ENCODE results near the gene DLG2.

DLG2 gene

DNA sequence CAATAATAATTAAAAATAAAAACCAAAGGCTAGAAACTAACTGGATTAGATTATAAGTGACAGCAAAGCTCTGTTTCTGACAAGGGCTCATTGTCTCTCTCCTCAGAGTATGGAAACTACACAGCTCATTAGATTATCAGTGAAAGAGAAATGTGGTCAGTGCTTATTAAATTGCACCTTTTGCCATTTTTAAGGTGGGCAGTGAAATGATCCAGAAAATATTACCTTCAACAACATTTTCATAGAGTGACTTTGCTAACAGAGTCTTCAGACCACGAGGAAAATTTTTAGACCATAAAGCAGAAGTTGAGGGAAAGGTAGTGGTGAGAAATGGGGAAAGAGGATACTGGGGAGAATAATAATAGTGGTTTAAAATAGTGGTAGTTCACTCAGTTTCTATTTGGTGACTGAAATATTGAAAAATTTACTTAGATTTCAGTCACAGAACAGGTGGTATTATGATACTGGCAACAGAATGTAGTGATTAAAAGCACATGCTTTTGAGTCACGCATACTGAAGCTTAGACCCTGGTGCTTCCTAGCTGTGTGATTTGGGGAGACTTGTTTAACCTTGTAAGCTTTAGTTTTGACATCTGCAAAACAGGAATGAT lies 1657.0 kb downstream of the DLG2 start:
- no peak for TF ChIP-seq ZFX (IDR thresholded peaks at IDR 0.05; ENCODE audit: borderline replicate concordance)
- TF ChIP-seq, protein P1, sequence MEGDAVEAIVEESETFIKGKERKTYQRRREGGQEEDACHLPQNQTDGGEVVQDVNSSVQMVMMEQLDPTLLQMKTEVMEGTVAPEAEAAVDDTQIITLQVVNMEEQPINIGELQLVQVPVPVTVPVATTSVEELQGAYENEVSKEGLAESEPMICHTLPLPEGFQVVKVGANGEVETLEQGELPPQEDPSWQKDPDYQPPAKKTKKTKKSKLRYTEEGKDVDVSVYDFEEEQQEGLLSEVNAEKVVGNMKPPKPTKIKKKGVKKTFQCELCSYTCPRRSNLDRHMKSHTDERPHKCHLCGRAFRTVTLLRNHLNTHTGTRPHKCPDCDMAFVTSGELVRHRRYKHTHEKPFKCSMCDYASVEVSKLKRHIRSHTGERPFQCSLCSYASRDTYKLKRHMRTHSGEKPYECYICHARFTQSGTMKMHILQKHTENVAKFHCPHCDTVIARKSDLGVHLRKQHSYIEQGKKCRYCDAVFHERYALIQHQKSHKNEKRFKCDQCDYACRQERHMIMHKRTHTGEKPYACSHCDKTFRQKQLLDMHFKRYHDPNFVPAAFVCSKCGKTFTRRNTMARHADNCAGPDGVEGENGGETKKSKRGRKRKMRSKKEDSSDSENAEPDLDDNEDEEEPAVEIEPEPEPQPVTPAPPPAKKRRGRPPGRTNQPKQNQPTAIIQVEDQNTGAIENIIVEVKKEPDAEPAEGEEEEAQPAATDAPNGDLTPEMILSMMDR (IDR thresholded peaks at IDR 0.05) = no peak
- H3K27ac ChIP-seq = no peak overlapping the region

DNA sequence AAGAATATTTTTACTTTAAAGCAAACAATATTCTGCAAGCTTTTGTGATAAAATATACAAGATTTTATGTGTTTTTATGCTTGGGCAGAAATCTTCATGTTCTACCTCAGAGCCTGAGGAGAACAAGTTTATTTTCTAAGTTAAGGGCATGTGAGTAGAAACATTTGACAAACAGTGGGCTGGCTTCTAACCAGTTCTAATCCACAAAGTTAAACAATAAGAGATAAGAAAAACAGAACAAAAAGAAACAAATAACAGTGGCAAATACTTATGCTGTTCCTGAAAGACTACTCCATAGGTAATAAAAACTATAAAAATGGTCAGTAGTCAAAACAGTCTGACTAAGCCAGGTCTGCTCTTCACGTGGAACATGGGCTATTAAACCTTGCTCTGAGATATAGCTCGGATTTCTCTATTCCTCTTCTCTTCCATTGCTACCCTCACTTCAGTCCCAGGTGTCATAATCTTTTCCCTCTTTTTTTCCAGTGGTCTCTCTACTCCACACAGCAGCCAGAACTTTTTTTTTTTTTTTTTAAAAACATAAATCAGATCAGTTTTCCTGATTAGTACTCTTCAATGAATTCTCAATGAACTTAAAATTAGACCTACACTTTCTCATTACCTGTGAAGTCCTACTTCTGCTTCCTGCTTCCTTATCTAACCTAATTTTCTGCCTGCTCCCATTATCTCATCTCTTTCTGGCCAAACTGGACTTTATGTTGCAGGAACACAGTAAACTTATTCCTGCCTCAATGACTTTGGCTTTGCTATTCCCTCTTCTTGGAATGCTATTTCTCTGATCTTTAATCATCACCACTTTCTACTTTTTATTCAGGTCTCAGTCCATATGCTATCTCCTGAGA lies 1669.9 kb downstream of the DLG2 start:
- TF ChIP-seq, protein P1 (IDR thresholded peaks at IDR 0.05) = no peak
- no peak for TF ChIP-seq ZFX (IDR thresholded peaks at IDR 0.05; ENCODE audit: borderline replicate concordance)
- no peak overlapping the region for H3K27ac ChIP-seq

DNA sequence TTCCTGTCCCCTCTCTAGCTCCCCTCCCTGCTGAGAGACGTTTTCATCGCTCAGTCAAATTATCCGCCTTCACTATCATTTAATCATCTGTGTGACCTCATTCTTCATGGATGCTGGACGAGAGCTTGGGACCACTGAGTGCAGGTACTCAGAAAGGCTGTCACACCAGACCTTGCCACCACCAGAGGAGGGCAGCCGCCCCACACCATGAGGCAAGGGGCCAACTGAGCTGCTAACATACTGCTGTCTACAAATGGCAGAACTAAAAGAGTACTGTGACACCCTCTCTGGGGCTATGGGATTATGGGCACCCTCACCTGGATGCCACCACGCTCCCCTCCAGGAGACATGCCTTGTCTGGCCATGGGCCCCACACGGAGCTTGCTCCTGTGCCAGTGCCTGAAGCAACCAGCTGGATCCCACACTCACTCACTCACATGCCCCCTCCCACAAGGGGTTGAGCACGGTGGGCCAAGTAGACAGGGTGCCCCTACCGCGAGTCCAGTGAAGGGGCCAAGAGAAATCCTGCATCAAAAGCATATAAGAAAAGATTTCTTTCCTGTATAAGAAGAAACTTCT lies 1670.9 kb downstream of the DLG2 start:
- TF ChIP-seq, protein P1 (IDR thresholded peaks at IDR 0.05) = no peak
- TF ChIP-seq ZFX (IDR thresholded peaks at IDR 0.05; ENCODE audit: borderline replicate concordance) = no peak
- H3K27ac ChIP-seq = no peak overlapping the region

DNA sequence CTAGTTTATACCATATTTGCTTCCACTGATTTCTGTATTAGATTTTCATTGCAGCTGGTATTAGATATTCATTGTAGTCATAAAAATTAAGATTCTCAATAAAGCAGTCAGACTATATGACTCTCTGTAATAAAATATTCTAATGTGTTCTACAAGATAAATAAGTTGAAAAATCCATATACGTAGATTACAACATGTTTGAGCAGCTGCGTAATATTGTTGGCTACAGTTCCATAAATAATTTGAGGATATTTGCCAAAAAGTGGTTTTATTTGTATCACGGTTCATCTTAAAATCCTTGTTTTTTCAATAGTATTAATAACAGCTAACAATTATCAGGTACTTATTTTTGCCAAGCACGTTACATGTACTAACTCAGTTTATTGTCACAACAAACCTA lies 1672.4 kb downstream of the DLG2 start:
- no peak overlapping the region for H3K27ac ChIP-seq
- TF ChIP-seq ZFX (IDR thresholded peaks at IDR 0.05; ENCODE audit: borderline replicate concordance) = no peak
- TF ChIP-seq, protein P1 (IDR thresholded peaks at IDR 0.05) = no peak

DNA sequence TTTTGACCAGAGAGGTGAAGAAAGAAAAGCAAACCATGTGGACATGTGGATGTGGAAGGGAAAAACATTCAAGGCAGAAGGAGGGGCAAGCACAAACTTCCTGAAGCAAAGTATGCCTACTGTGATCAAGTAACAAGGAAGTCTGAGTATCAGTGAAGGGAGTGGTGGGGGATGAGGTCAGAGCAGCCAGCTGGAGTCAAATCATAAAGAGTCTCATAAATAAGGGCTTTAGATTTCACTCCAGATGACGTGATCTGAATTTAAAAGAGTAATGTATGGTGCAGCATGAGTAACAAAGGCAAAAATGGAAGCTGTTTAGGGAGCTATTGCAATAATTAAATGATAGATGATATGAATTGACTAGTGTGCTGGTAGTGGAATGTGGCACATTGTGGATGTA lies 1675.6 kb downstream of the DLG2 start:
- H3K27ac ChIP-seq = no peak overlapping the region
- no peak for TF ChIP-seq ZFX (IDR thresholded peaks at IDR 0.05; ENCODE audit: borderline replicate concordance)
- TF ChIP-seq, protein P1 (IDR thresholded peaks at IDR 0.05) = no peak

DNA sequence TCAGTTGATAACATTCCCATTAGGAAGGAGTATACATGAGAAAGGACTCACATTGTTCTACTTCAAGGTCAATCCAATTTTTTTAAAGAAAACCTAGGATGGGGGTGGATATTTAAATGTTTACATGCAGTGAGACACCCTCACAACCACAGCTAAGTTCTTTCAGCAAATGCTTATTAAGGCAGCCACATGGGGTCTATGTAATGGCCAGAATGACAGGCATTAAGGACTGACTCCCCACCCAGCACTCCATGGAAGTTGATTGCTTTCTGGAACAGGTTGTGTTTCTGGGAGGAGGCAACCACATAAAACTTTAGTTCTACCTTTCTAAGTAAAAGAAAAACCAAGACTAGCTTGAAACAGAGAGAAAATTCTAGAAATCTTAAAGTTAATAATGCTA lies 1678.9 kb downstream of the DLG2 start:
- TF ChIP-seq, protein P1 (IDR thresholded peaks at IDR 0.05) = no peak
- no peak for TF ChIP-seq ZFX (IDR thresholded peaks at IDR 0.05; ENCODE audit: borderline replicate concordance)
- H3K27ac ChIP-seq = no peak overlapping the region

DNA sequence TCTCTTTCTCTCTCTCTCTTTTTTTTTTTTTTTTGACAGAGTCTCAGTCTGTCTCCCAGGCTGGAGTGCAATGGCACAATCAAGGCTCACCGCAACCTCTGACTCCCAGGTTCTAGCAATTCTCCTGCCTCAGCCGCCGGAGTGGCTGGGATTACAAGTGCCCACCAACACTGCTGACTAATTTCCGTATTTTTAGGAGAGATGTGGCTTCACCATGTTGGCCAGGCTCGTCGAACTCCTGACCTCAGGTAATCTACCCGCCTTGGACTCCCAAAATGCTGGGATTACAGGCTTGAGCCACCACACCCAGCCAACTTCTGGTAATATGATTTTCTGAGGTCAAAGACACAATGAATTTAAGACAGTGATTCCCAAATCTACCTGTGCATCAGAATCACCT lies 1681.2 kb downstream of the DLG2 start:
- H3K27ac ChIP-seq = no peak overlapping the region
- TF ChIP-seq, protein P1 (IDR thresholded peaks at IDR 0.05) = no peak
- TF ChIP-seq ZFX (IDR thresholded peaks at IDR 0.05; ENCODE audit: borderline replicate concordance) = no peak

All from 22Rv1 (cell line).